ENCODE data around the gene ADAMTS17. TPM values are rescaled to one million over a fixed set of nuclear protein-coding genes. Genes with fewer than 3 reads are reported as not detected.

Gene ADAMTS17
- total RNA-seq, 1 experiment from 2014 or later, result 1.5 TPM

DNA sequence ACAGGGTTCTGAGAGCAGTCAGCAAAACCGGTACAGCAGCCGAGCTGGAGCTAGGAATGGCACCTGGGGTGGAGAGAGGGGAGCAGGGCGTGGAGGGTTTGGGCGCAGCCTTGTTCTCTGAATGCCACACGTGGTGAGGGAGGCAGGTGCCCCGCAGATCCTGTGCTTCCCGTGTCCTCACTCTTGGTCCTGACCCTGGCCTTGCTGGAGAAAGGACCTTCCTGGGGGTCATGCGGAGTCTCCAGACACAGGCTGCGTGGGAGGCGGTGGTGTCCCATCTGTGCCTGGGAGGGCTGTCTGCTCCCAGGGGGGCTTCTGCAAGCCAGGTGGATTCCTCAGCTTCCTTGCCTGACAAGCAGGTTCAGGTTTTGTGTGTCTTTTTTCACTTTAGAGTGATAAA, 363.8 kb downstream of the ADAMTS17 start:
- Histone ChIP-seq H3K36me3 (ENCODE audit: control insufficient read depth, insufficient read depth, low read length) (no peaks in the 10 kb centered on the region), H3K27me3 (replicated peaks; ENCODE audit: control insufficient read depth, insufficient read depth, low read length) (no peaks in the 10 kb centered on the region), H3K9me3 (no peaks in the 10 kb centered on the region), H3K4me3 (ENCODE audit: low read depth, low read length) (no peak overlapping the region), H3K4me1 (no peaks in the 10 kb centered on the region)
- Mint-ChIP-seq H3K9me3 (ENCODE audit: unreplicated experiment) (no peaks in the 10 kb centered on the region), H3K27ac (ENCODE audit: unreplicated experiment) (no peak overlapping the region), H3K27me3 (ENCODE audit: insufficient read depth, unreplicated experiment) (no peaks in the 10 kb centered on the region), H3K36me3 (ENCODE audit: insufficient read depth, unreplicated experiment) (no peaks in the 10 kb centered on the region), H3K4me1 (ENCODE audit: low read depth, unreplicated experiment) (no peaks in the 10 kb centered on the region), H3K4me3 (ENCODE audit: unreplicated experiment) (no peak overlapping the region)
- TF ChIP-seq, protein P1, sequence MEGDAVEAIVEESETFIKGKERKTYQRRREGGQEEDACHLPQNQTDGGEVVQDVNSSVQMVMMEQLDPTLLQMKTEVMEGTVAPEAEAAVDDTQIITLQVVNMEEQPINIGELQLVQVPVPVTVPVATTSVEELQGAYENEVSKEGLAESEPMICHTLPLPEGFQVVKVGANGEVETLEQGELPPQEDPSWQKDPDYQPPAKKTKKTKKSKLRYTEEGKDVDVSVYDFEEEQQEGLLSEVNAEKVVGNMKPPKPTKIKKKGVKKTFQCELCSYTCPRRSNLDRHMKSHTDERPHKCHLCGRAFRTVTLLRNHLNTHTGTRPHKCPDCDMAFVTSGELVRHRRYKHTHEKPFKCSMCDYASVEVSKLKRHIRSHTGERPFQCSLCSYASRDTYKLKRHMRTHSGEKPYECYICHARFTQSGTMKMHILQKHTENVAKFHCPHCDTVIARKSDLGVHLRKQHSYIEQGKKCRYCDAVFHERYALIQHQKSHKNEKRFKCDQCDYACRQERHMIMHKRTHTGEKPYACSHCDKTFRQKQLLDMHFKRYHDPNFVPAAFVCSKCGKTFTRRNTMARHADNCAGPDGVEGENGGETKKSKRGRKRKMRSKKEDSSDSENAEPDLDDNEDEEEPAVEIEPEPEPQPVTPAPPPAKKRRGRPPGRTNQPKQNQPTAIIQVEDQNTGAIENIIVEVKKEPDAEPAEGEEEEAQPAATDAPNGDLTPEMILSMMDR (IDR thresholded peaks at IDR 0.05; ENCODE audit: insufficient read depth in 1 of 2, low read depth in 1 of 2, low read length in 1 of 2, severe bottlenecking in 1 of 2, unreplicated experiment in 1 of 2), result no peak
- BruUV-seq (replicated peaks), result no TSS peak
- no peak for DNase-seq
- ChIA-PET POLR2A (no interaction called here), CTCF (no interaction called here)
- intact Hi-C loops (cut with micrococcal nuclease; ENCODE audit: unreplicated experiment), result no loop called here

DNA sequence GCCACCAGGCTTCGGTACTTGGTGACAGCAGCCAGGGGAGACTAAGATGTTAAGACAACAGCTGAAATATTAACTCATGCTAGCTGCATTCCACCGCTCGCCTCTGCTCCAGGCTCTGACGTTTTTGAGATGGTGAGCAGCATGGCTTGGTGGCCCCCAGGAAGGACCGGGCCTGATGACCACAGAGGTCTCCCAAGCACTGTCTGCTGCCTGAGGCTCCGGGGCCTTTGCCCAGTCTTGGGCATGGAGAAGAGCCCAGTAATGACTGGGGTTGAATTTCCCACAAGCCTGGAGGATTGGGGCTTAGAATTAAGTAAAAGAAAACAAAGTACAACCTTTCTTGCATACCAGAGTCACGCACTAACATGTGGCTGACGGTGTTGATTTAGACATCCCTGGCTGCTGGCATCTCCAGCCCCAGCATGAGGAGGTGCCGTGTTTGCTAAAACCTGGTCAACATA, 364.9 kb downstream of the ADAMTS17 start:
- H3K27ac Mint-ChIP-seq (ENCODE audit: unreplicated experiment), result no peak overlapping the region
- DNase-seq, result peak in 1 of 2 experiments; percentile 33
- Histone ChIP-seq H3K36me3 (ENCODE audit: control insufficient read depth, insufficient read depth, low read length) (no peaks in the 10 kb centered on the region), H3K27me3 (replicated peaks; ENCODE audit: control insufficient read depth, insufficient read depth, low read length) (no peaks in the 10 kb centered on the region), H3K9me3 (no peaks in the 10 kb centered on the region), H3K4me1 (no peaks in the 10 kb centered on the region), H3K4me3 (ENCODE audit: low read depth, low read length) (no peak overlapping the region)
- H3K27me3 Mint-ChIP-seq (ENCODE audit: insufficient read depth, unreplicated experiment), result no peaks in the 10 kb centered on the region
- H3K36me3 Mint-ChIP-seq (ENCODE audit: insufficient read depth, unreplicated experiment), result no peaks in the 10 kb centered on the region
- TF ChIP-seq, protein P1 (IDR thresholded peaks at IDR 0.05; ENCODE audit: insufficient read depth in 1 of 2, low read depth in 1 of 2, low read length in 1 of 2, severe bottlenecking in 1 of 2, unreplicated experiment in 1 of 2), result no peak
- ChIA-PET POLR2A (no interaction called here), CTCF (no interaction called here)
- no peaks in the 10 kb centered on the region for H3K9me3 Mint-ChIP-seq (ENCODE audit: unreplicated experiment)
- intact Hi-C loops (cut with micrococcal nuclease; ENCODE audit: unreplicated experiment), result no loop called here
- no peak overlapping the region for H3K4me3 Mint-ChIP-seq (ENCODE audit: unreplicated experiment)
- BruUV-seq (replicated peaks), result no TSS peak
- H3K4me1 Mint-ChIP-seq (ENCODE audit: low read depth, unreplicated experiment), result no peaks in the 10 kb centered on the region

DNA sequence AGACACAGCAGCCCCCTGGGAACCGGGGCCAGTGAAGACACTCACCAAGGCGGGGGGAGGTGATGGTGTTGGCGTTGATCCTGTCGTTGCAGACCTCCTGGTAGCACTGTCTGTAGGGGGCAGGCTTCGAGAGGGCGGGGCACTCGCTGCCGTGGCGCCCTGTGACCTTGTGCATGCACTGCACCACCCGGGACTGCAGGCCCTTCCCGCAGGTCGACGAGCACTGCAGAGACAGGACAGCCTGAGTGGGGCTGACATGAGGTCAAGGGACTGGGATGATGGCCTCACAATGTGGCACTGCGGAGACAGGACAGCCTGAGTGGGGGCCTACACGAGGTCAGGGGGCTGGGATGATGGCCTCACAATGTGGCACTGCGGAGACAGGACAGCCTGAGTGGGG, 365.8 kb downstream of the ADAMTS17 start:
- no peaks in the 10 kb centered on the region for H3K4me1 Mint-ChIP-seq (ENCODE audit: low read depth, unreplicated experiment)
- Histone ChIP-seq H3K36me3 (ENCODE audit: control insufficient read depth, insufficient read depth, low read length) (no peaks in the 10 kb centered on the region), H3K27me3 (replicated peaks; ENCODE audit: control insufficient read depth, insufficient read depth, low read length) (no peaks in the 10 kb centered on the region), H3K4me3 (ENCODE audit: low read depth, low read length) (no peak overlapping the region), H3K4me1 (no peaks in the 10 kb centered on the region), H3K9me3 (no peaks in the 10 kb centered on the region)
- TF ChIP-seq, protein P1 (IDR thresholded peaks at IDR 0.05; ENCODE audit: insufficient read depth in 1 of 2, low read depth in 1 of 2, low read length in 1 of 2, severe bottlenecking in 1 of 2, unreplicated experiment in 1 of 2), result no peak
- H3K36me3 Mint-ChIP-seq (ENCODE audit: insufficient read depth, unreplicated experiment), result no peaks in the 10 kb centered on the region
- DNase-seq, result no peak
- intact Hi-C loops (cut with micrococcal nuclease; ENCODE audit: unreplicated experiment), result no loop called here
- H3K27me3 Mint-ChIP-seq (ENCODE audit: insufficient read depth, unreplicated experiment), result no peaks in the 10 kb centered on the region
- no TSS peak for BruUV-seq (replicated peaks)
- ChIA-PET CTCF (no interaction called here), POLR2A (no interaction called here)
- H3K9me3 Mint-ChIP-seq (ENCODE audit: unreplicated experiment), result no peaks in the 10 kb centered on the region
- H3K27ac Mint-ChIP-seq (ENCODE audit: unreplicated experiment), result no peak overlapping the region
- no peak overlapping the region for H3K4me3 Mint-ChIP-seq (ENCODE audit: unreplicated experiment)
